ENCODE data around the gene SLC35F1.

Gene SLC35F1

GRCh38 chr6:117932676-117933075 is 25.6 kb downstream of the SLC35F1 start:
- H3K4me3 ChIP-seq (ENCODE audit: low read depth, low read length): no peak overlapping the region
- no peak for DNase-seq (ENCODE audit: low read depth)
- no peak for TF ChIP-seq CTCF (IDR thresholded peaks at IDR 0.05; ENCODE audit: low read depth, low read length, missing control alignments)

DNA sequence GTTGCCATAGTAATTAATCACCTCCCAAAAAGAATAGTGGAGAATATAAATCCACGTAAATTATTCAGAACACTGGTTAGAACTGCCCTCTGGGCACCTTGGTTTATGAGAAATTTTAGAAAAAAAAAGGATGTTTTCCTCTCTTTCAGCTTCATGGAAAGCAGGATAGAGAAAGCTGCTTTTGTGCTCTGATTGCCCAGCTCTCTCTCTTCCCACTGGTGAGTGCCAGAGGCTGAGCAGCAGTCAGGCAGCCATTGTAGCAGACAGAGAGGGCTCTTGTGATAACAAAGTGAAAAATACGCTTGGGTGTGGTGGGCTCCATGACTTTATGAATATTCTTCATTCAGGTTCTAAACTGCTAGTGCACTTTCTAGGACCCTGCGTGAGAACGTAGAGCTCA is 26.4 kb downstream of the SLC35F1 start:
- TF ChIP-seq CTCF (IDR thresholded peaks at IDR 0.05; ENCODE audit: low read depth, low read length, missing control alignments): no peak
- no peak for DNase-seq (ENCODE audit: low read depth)
- no peak overlapping the region for H3K4me3 ChIP-seq (ENCODE audit: low read depth, low read length)

DNA sequence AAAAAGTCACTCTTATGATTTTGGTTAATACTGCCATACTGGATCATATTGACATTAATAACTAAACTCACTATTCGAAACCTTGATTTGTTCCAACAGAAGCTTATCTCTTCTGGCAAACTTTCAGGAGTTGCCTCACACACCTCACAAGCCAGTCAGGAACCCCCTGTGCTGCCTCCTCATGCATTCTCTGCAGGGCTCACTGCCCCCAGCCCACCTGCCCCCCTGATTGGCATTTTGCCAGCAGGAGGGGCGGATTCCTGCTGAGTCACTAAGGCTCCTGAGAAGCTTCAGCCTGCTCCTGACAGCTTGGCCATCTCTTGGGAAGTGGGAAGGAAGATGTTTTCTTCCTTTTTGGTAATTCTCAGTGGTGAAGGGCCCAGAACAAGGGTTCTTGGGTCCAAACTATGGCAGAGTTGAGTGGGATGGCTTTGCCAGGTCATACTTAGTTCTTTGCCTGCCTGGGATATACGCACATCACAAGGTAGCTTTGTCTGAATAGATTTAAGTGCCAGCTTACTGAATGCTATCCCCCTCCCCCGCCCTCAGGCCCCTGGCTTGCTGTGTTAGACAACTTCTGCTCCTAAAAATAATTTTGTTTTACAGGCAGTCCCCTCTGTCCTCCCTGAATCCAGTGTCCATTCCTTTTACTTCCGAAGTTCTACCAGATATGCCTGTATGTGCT is 31.4 kb downstream of the SLC35F1 start:
- DNase-seq (ENCODE audit: low read depth): no peak
- TF ChIP-seq CTCF (IDR thresholded peaks at IDR 0.05; ENCODE audit: low read depth, low read length, missing control alignments): no peak
- no peak overlapping the region for H3K4me3 ChIP-seq (ENCODE audit: low read depth, low read length)

DNA sequence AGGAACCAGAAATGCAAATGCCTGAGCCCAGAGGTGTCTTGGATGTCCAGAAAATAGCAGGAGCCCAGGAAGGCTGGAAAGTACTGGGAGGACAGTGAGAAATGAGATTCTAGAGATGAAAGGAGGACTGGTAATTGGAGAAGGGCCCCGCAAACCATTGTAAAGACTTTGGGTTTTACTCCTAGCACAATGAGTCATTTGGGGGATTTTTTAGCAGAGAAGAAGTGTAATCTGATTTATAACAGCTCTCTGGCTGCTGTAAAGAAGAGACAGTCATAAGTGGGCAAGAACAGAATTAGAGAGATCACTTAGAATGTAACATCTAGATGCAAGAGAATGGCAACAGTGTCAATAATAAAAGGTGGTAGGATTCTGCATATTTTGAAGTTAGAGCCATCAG is 40.2 kb downstream of the SLC35F1 start:
- H3K4me3 ChIP-seq (ENCODE audit: low read depth, low read length): no peak overlapping the region
- DNase-seq (ENCODE audit: low read depth): no peak
- TF ChIP-seq CTCF (IDR thresholded peaks at IDR 0.05; ENCODE audit: low read depth, low read length, missing control alignments): no peak

GRCh38 chr6:117951783-117952182 is 44.7 kb downstream of the SLC35F1 start:
- H3K4me3 ChIP-seq (ENCODE audit: low read depth, low read length): no peak overlapping the region
- no peak for DNase-seq (ENCODE audit: low read depth)
- no peak for TF ChIP-seq CTCF (IDR thresholded peaks at IDR 0.05; ENCODE audit: low read depth, low read length, missing control alignments)

GRCh38 chr6:117955684-117956256 is 48.7 kb downstream of the SLC35F1 start:
- no peak for DNase-seq (ENCODE audit: low read depth)
- no peak overlapping the region for H3K4me3 ChIP-seq (ENCODE audit: low read depth, low read length)
- TF ChIP-seq CTCF (IDR thresholded peaks at IDR 0.05; ENCODE audit: low read depth, low read length, missing control alignments): no peak

DNA sequence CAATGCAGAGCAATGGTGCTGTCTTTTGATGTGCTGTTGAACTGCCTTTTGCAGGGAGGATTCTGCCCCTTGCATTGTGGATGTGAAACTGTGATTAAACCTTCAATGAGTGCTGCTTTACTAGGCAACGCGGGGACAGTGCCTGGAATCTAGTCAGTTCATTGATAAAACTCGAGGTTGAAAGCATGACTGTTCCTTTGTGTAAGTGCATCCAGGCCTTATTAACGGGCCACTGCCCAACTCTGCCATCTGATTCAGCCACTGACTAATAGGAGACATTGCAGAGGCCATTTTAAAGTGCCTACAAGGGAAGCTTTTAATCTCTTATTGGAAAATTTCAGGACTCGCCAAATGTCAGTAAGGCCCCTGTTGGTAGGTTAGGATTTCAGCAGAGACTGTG is 49.3 kb downstream of the SLC35F1 start:
- no peak for DNase-seq (ENCODE audit: low read depth)
- H3K4me3 ChIP-seq (ENCODE audit: low read depth, low read length): no peak overlapping the region
- TF ChIP-seq CTCF (IDR thresholded peaks at IDR 0.05; ENCODE audit: low read depth, low read length, missing control alignments): no peak
